Activated CD4-positive, alpha-beta T cell treated with anti-CD3 and anti-CD28 coated beads for 48 hours (primary cell): ENCODE results near the gene NPY2R.

ENCODE experiments used
- DNase-seq: peaks from one replicate; pipeline ENCODE4 v3.0.0-alpha.2; 2020

Gene NPY2R

GRCh38 chr4:155252327-155252726, 43.9 kb downstream of the NPY2R start:
- no peak for DNase-seq

GRCh38 chr4:155263480-155263879, 55.0 kb downstream of the NPY2R start:
- no peak for DNase-seq

- no peak for DNase-seq
Measured at GRCh38 chr4:155265113-155265512, 56.7 kb downstream of the NPY2R start.
